NCI-H526 (cell line): ENCODE measurements around the gene ASAP2.
"Not testable (repeated sequence)": the region's sequence is repeated elsewhere in the genome, so short reads cannot be mapped to it uniquely, and the experiment has no call there.

ENCODE experiments used
- DNase-seq, 2 experiments: peaks; one replicate each; lab custom pipeline; 2025; lab: John Stamatoyannopoulos, UW

ASAP2 gene

GRCh38 chr2:9251154-9252001, 44.8 kb downstream of the ASAP2 start:
- no peak for DNase-seq

GRCh38 chr2:9252002-9252357, 45.4 kb downstream of the ASAP2 start:
- no peak for DNase-seq

DNA sequence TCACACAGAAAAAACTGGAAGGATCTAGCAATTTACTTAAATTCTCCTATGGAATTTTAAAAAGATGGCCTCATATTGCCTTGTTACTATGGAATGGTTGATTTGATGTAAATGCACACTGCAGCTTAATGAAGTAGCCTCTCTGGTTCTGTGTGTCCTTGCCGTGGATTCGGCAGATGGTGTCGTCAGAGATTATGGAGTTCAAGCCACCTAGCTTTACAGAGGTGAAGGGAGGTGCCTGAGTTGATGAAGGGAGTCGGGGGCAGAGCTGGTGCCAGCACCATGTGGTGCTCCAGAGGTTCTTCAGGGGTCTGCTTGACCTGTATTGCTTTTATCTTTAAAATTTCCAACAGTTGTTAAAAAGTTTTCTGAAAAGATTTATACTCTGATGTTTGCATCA, 48.8 kb downstream of the ASAP2 start:
- DNase-seq = peak in 1 of 2 experiments; percentile 33

- peak; percentile 30 to 47 for DNase-seq
These were observed 49.5 kb downstream of the ASAP2 start for GRCh38 chr2:9256147-9256546.

DNA sequence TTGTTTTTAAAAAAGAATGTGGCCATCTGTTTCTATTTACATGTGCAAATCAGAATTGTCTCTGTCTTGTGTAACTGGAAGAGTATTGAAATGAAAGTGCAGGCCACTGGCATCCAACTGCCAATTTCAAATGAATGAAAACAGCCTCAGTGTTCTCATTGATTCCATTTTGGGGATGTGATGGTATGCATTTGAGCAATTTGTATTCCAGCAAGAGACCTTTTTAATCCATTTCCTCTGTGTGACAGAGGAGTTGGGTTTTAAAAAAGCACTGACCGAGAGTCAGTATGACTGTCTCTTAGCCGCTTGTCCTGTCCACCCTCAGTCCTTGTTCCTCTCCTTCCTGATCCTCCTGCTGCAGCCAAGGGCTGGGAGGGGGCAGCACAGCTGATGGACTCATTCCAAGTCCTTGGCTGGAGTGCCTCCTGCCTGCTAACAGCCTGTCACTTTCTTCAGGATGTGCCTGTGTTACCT, 50.0 kb downstream of the ASAP2 start:
- DNase-seq = peak; percentile 26 to 40

- DNase-seq = no peak
These were observed 51.9 kb downstream of the ASAP2 start for GRCh38 chr2:9258501-9258900.

DNA sequence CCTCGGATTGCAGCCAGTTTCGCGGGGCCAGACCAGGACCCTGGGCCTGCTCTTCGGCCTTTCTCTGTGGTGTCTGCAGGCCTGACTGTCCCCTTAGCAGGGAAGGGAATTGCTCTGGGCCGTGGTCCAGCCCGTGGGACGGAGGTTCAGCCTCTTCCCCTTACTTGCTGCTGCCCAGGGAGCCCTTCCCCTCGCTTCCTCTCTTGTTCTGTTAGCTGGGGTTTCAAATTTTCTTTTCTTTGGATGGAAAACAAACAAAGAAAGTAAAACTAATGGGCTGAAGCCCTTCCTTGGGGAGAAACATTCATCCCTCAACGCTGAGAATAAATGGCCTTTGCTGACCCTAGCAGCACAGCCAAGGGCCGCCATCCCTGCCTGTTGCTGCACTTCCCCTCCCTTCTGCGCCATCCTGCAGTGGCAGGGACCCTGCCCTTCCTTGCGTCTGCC, 52.4 kb downstream of the ASAP2 start:
- no peak for DNase-seq

- no peak for DNase-seq
These were observed 53.9 kb downstream of the ASAP2 start for GRCh38 chr2:9260464-9260918.

- no peak for DNase-seq
These were observed 54.7 kb downstream of the ASAP2 start for GRCh38 chr2:9261231-9261883.

DNA sequence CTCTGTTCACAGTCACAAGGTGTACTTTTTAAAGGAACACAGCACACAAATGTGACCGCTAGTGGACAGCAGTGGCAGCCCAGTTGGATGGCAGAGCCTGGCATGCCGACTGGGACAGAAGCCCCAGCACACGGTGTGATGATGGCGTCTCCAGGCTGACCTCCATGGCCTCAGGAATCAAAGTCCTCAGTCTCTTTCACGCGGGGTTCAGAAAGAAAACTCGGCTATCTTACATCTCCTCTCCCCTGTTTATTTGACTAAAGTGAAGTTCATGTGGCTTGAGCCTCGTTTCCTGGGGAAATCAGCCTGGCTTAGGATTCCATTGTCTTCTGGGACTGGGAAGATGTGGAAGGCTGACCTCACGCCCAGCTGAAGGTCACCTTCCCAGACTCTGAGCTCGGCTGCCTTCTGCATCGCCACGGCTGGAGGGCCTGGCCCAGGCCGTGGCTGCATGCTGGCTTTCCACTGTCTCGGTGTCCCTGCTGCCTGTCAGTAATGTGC, 56.1 kb downstream of the ASAP2 start:
- no peak for DNase-seq

DNA sequence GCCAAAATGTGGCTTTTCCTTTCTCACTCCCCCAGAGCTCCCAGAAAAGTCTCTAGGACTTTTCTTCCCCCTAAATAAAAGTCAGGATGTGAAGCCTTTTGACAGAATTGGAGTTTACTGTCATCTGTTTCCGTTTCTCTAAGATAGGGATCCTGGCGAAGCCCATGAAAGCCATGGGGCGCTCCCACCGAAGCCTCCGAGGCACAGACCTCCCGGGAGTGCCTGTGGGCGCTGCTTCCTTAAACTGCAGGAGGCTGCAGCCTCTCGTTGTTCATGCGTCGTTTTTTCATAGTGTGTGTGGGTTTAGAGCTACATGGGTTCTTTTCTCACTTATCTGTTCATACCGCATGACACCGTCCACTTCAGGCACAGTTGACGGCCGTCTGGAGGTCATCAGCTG, 56.8 kb downstream of the ASAP2 start:
- DNase-seq = no peak

DNA sequence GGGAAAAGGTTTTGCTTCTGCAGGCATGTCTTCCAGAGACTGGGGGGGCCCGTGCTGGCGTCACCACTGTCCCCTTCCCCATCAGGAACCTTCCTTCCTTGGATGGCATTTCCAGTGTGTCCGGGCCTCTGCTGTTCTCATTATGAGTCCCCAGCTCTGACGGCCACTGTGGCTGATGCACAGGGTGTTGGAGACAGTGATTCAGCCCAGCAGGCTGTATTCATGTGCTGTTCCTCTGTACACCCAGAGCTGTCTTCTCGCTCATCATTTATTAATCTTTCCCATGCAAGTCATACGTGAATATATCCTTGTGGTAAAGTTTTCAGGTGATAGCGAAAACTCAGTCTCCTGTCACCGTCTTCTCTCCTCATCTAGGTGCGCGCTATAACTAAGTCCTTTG, 57.7 kb downstream of the ASAP2 start:
- no peak for DNase-seq

DNA sequence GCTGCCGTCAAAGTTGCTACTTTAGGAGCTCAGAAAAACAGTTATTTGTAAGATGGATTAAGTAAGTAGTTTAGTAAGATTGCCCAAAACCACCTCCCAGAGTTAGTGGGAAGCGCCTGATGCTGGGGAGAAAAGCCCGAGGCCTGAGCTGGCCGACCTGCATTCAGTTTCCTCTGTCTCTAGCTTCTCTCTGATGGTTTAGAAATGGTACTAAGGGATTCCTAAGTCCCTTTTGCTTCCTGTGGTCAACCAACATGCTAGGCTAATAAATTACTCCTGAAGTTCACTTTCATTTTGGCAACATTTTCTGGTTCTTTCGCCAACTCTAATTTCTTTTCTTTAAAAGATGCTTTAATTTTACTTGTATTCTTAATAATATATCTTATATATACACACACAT, 60.1 kb downstream of the ASAP2 start:
- no peak for DNase-seq

GRCh38 chr2:9267286-9267685, 60.7 kb downstream of the ASAP2 start:
- not testable (repeated sequence) for DNase-seq

- no peak for DNase-seq
These were observed 61.9 kb downstream of the ASAP2 start for GRCh38 chr2:9268301-9269080.

DNA sequence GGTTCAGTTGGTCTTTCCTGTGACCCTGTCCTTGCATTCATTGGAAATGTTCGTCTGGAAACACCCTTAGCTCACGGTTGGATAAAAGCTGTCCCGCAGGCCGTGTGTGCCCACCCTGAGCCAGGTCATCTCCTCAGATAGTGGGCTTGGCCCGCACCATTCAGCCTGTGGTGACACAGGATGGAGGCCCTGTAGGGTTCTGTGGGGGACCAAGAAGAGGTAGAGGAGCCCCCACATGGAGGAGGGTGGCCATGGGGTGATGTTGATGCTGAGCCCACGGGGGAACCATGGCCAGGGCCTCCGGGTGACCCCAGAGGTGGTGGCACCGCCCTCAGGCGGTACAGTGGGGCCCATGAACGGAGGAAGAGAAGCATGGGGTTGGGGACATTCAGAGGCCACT, 62.7 kb downstream of the ASAP2 start:
- DNase-seq = no peak

DNA sequence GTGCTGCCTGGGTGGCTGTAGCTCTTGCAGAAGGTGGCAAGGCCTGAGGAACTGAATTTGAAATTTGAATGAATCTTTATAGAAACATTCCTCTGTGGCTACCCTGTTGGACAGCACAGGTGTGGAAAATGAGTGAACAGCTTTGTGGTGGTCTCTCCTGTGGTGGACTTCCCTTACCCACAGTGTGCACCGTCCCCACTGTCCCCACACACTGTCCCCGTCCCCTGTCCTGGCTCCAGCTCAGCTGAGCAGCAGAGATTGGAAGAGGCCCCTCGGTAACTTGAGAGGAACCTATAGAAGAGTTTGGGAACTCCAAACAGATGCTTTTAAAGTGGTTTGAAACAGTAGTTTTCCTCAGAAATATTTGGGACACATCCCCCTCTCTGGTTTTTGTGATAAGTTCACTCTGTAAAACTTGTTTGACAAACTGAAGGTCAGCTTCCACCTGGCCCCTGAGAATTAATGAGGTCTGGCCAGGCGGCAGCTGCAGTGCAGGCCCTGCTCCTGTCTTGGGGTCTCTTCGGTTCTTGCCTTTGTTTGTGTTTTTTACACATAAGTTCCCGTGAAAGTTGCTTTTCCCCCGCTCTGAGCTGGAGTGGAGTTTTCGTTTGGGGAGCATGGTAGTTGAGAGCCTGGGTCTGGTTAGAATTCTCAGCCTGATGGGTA, 63.2 kb downstream of the ASAP2 start:
- no peak for DNase-seq

GRCh38 chr2:9271091-9271490, 64.5 kb downstream of the ASAP2 start:
- DNase-seq = no peak

DNA sequence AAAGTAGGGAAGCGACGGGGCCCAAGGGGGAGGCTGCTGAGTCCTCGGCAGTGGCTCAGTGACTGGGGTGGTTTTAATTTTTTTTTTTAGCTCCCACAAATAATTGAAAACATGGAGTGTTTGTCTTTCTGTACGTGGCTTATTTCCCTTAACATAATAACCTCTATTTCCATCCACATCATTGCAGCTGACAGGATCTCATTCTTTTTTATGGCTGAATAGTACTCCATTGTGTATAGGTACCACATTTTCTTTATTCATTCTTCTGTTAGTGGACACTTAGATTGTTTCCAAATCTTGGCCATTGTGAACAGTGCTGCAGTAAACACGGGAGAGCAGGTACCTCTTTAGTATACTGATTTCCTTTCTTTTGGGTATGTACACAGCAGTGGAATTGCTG, 65.1 kb downstream of the ASAP2 start:
- DNase-seq = no peak

DNA sequence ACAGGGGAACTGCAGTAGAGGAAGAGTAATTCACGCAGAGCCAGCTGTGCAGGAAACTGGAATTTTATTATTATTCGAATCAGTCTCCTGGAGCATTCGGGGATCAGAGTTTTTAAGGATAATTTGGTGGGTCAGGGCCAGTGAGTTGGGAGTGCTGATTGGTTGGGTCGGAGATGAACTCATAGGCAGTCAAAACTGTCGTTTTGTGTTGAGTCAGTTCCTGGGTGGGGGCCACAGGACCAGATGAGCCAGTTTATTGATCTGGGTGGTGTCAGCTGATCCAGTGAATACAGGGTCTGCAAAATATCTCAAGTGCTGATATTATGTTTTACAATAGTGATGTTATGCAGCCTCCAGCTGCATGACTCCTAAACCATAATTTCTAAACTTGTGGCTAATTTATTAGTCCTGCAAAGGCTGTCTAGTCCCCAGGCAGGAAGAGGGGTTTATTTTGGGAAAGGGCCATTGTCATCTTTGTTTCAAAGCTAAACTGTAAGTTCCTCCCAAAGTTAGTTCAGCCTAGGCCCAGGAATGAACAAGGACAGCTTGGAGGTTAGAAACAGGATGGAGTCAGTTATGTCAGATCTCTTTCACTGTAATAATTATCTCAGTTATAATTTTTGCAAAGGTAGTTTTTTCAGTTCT, 67.0 kb downstream of the ASAP2 start:
- DNase-seq = no peak

GRCh38 chr2:9274701-9275343, 68.2 kb downstream of the ASAP2 start:
- DNase-seq = no peak
